Liver (tissue), 9 donors: ENCODE results near the gene EXOC6B. TPM values are rescaled to one million over a fixed set of nuclear protein-coding genes. Genes with fewer than 3 reads are reported as not detected.

Experiments
- DNase-seq: peaks from one replicate; pipeline ENCODE4 v3.0.0-alpha.2; 2017; ENCODE audit warnings: low spot score
- H3K27ac ChIP-seq, 2 donors: one replicate each; pipeline ENCODE4 v1.7.0; 2013; ENCODE audit warnings: inconsistent platforms in 2 of 2, low read length in 2 of 2, control low read depth in 1 of 2, low read depth in 1 of 2, mild to moderate bottlenecking in 1 of 2
- H3K27me3 ChIP-seq, 4 donors: one replicate each; pipeline versions ENCODE4 v1.6.1 to v1.7.0; 2013; ENCODE audit warnings: low read length in 3 of 4, inconsistent platforms in 1 of 4, mild to moderate bottlenecking in 1 of 4, moderate library complexity in 1 of 4; ENCODE audit not compliant: control insufficient read depth in 4 of 4, insufficient read depth in 4 of 4
- H3K36me3 ChIP-seq, 4 donors: one replicate each; pipeline versions ENCODE4 v1.6.1 to v1.7.0; 2013; ENCODE audit warnings: low read length in 3 of 4, mild to moderate bottlenecking in 3 of 4, low read depth in 1 of 4, moderate library complexity in 1 of 4; ENCODE audit not compliant: control insufficient read depth in 4 of 4, insufficient read depth in 3 of 4
- H3K4me1 ChIP-seq, 4 donors: one replicate each; pipeline versions ENCODE4 v1.6.1 to v1.7.0; 2013; ENCODE audit warnings: low read length in 3 of 4, mild to moderate bottlenecking in 3 of 4, moderate library complexity in 1 of 4; ENCODE audit not compliant: control insufficient read depth in 4 of 4, insufficient read depth in 4 of 4
- H3K4me3 ChIP-seq, 3 donors: one replicate each; pipeline versions ENCODE4 v1.6.1 to v1.7.0; 2013; ENCODE audit warnings: low read length in 3 of 3, control low read depth in 1 of 3, low read depth in 1 of 3, mild to moderate bottlenecking in 1 of 3
- H3K9ac ChIP-seq, 2 donors: one replicate each; pipeline ENCODE4 v1.7.0; 2013; ENCODE audit warnings: low read length in 2 of 2, mild to moderate bottlenecking in 2 of 2, moderate library complexity in 2 of 2, control low read depth in 1 of 2, low read depth in 1 of 2
- H3K9me3 ChIP-seq, 4 donors: one replicate each; pipeline versions ENCODE4 v1.6.1 to v1.7.0; 2013; ENCODE audit warnings: low read length in 3 of 4; ENCODE audit not compliant: control insufficient read depth in 4 of 4
- ATF3 ChIP-seq: IDR thresholded peaks from 2 replicates; pipeline ENCODE4 v1.6.1; 2016; ENCODE audit warnings: antibody characterized with exemption
- CTCF ChIP-seq: fragments of 150-350 bp; IDR thresholded peaks from 2 replicates; pipeline ENCODE4 v1.5.1; 2017; ENCODE audit warnings: improper control_type of control experiment, low read depth, low read length; ENCODE audit not compliant: missing input control
- FOXA1 ChIP-seq: IDR thresholded peaks from 2 replicates; pipeline ENCODE4 v1.6.1; 2016; ENCODE audit warnings: antibody characterized with exemption
- FOXA2 ChIP-seq: IDR thresholded peaks from 2 replicates; pipeline ENCODE4 v1.6.1; 2016; ENCODE audit warnings: antibody characterized with exemption
- GABPA ChIP-seq, 2 donors: IDR thresholded peaks in 1 of 2; conservative IDR thresholded peaks in 1 of 2; 2 replicates each; pipeline ENCODE4 v1.6.1; 2016; ENCODE audit warnings: antibody characterized with exemption in 2 of 2, mild to moderate bottlenecking in 1 of 2, moderate library complexity in 1 of 2
- HNF4A ChIP-seq, 2 donors: conservative IDR thresholded peaks; 2 replicates each; pipeline ENCODE4 v1.6.1; 2016; ENCODE audit warnings: antibody characterized with exemption in 2 of 2, mild to moderate bottlenecking in 2 of 2
- HNF4G ChIP-seq: IDR thresholded peaks from 2 replicates; pipeline ENCODE4 v1.6.1; 2016; ENCODE audit warnings: antibody characterized with exemption
- JUND ChIP-seq, 2 donors: IDR thresholded peaks; 2 replicates each; pipeline ENCODE4 v1.6.1; 2016; ENCODE audit warnings: antibody characterized with exemption in 2 of 2
- MAX ChIP-seq: IDR thresholded peaks from 2 replicates; pipeline ENCODE4 v1.6.1; 2016; ENCODE audit warnings: antibody characterized with exemption
- NR2F2 ChIP-seq: IDR thresholded peaks from 2 replicates; pipeline ENCODE4 v1.6.1; 2016; ENCODE audit warnings: antibody characterized with exemption
- RAD21 ChIP-seq, 2 donors: IDR thresholded peaks; 2 replicates each; pipeline ENCODE4 v1.6.1; 2016; ENCODE audit warnings: antibody characterized with exemption in 2 of 2, mild to moderate bottlenecking in 2 of 2
- REST ChIP-seq: IDR thresholded peaks from 2 replicates; pipeline ENCODE4 v1.6.1; 2016; ENCODE audit warnings: antibody characterized with exemption, mild to moderate bottlenecking
- RXRA ChIP-seq, 2 donors: IDR thresholded peaks; 2 replicates each; pipeline ENCODE4 v1.6.1; 2017 to 2018; ENCODE audit warnings: antibody characterized with exemption in 2 of 2, mild to moderate bottlenecking in 1 of 2
- SP1 ChIP-seq: IDR thresholded peaks from 2 replicates; pipeline ENCODE4 v1.6.1; 2018; ENCODE audit warnings: antibody characterized with exemption, mild to moderate bottlenecking
- YY1 ChIP-seq: IDR thresholded peaks from 2 replicates; pipeline ENCODE4 v1.6.1; 2016; ENCODE audit warnings: antibody characterized with exemption, mild to moderate bottlenecking
- ZBTB33 ChIP-seq: IDR thresholded peaks from 2 replicates; pipeline ENCODE4 v1.6.1; 2016; ENCODE audit warnings: antibody characterized with exemption
- WGBS: extraction: QIAGEN DNeasy Blood & Tissue Kit; methylation state at CpG from one replicate; pipeline ENCODE4 v1.1.7; 2013; 5-methylcytosine and 5-hydroxymethylcytosine counted together
- polyA plus RNA-seq, 2 donors: library from polyadenylated mRNA; stranded (reverse) in 1 of 2; unstranded in 1 of 2; fragments of 200-250 nt in 1 of 2; fragments of >200 nt in 1 of 2; fragmentation: Nextera tagmentation in 1 of 2; extraction: Ambion mirVana in 1 of 2; gene quantifications; one replicate each; pipeline versions ENCODE4 v1.2.1 to v1.2.3, GENCODE V29; 2013 to 2015
- total RNA-seq, 2 donors: library from RNA; depleted of rRNA; stranded (reverse); fragments of >200 nt; gene quantifications; one replicate each; pipeline ENCODE4 v1.2.3, GENCODE V29; 2014
- donor health status: healthy.
- donor health status: healthy.
- donor health status: healthy.
- donor health status: healthy.
- donor health status: healthy.

Gene EXOC6B
- total and polyA plus RNA-seq, 4 donors: 1.7 to 9.5 (median 5.5) TPM

GRCh38 chr2:72826156-72826477 is 284 bp upstream of the EXOC6B start:
- no peak overlapping the region for H3K9ac ChIP-seq

More at GRCh38 chr2:72826156-72826477, 284 bp upstream of the EXOC6B start:
- H3K36me3 ChIP-seq: no peaks in the 10 kb centered on the region
- H3K27me3 ChIP-seq: no peaks in the 10 kb centered on the region
- no peak for DNase-seq
- no peak for TF ChIP-seq RAD21 (IDR thresholded peaks at IDR 0.05)
- TF ChIP-seq NR2F2: no peak
- no peak for TF ChIP-seq HNF4A (conservative IDR thresholded peaks at IDR 0.05)
- no peak for TF ChIP-seq GABPA (IDR thresholded peaks at IDR 0.05 in 1 of 2, conservative IDR thresholded peaks at IDR 0.05 in 1 of 2)
- TF ChIP-seq MAX: no peak
- TF ChIP-seq FOXA1: no peak
- no peak for TF ChIP-seq REST
- TF ChIP-seq CTCF: no peak
- no peak for TF ChIP-seq ATF3
- TF ChIP-seq ZBTB33: no peak
- no peak for TF ChIP-seq RXRA (IDR thresholded peaks at IDR 0.05)
- no peak for TF ChIP-seq YY1
- no peak for TF ChIP-seq HNF4G
- TF ChIP-seq SP1: no peak
- TF ChIP-seq JUND (IDR thresholded peaks at IDR 0.05): no peak
- no peak for TF ChIP-seq FOXA2
- no peaks in the 10 kb centered on the region for H3K9me3 ChIP-seq
- H3K27ac ChIP-seq: no peak overlapping the region
- H3K4me3 ChIP-seq: no peak overlapping the region
- peaks cover 0 to 6% (median 5%) of the 10 kb centered on the region in 4 donors for H3K4me1 ChIP-seq
- 63% methylated on average over 10 of the region's 10 CpGs for WGBS
